CD8-positive, alpha-beta memory T cell (primary cell): Measurements from ENCODE around the gene TMEM200B. TPM values are rescaled to one million over a fixed set of nuclear protein-coding genes. Genes with fewer than 3 reads are reported as not detected.
"Not testable (repeated sequence)": the region's sequence is repeated elsewhere in the genome, so short reads cannot be mapped to it uniquely, and the experiment has no call there.

Source experiments
- CTCF ChIA-PET: fragments of 350-600 bp; sonication (Branson Sonifier 250); formaldehyde crosslinking; loops from one replicate; lab custom pipeline; 2021; ENCODE audit warnings: antibody characterized with exemption; lab: Charles Lee
- POLR2A ChIA-PET: fragments of 350-600 bp; sonication (Branson Sonifier 250); formaldehyde crosslinking; loops from one replicate; lab custom pipeline; 2021; ENCODE audit warnings: antibody characterized with exemption; lab: Charles Lee
- DNase-seq, 5 donors: peaks; one replicate each; pipeline versions ENCODE4 v3.0.0 to v3.0.0-alpha.2; 2020 to 2022; ENCODE audit warnings: mixed read lengths in 1 of 5
- H3K27ac ChIP-seq: one replicate; pipeline ENCODE4 v1.7.0; 2013; ENCODE audit warnings: low read depth, mild to moderate bottlenecking, low read length, moderate library complexity
- H3K27me3 ChIP-seq: 2 replicates; pipeline ENCODE4 v1.7.0; 2013; ENCODE audit warnings: low read length, mild to moderate bottlenecking; ENCODE audit not compliant: insufficient read depth, poor library complexity, severe bottlenecking
- H3K36me3 ChIP-seq: 2 replicates; pipeline ENCODE4 v1.7.0; 2013; ENCODE audit warnings: mild to moderate bottlenecking, low read length, moderate library complexity; ENCODE audit not compliant: insufficient read depth
- H3K4me1 ChIP-seq: 2 replicates; pipeline ENCODE4 v1.7.0; 2013; ENCODE audit warnings: mild to moderate bottlenecking, low read length, moderate library complexity; ENCODE audit not compliant: insufficient read depth
- H3K4me3 ChIP-seq: 2 replicates; pipeline ENCODE4 v1.7.0; 2013; ENCODE audit warnings: mild to moderate bottlenecking, low read length
- H3K9me3 ChIP-seq: 2 replicates; pipeline ENCODE4 v1.7.0; 2013; ENCODE audit warnings: mild to moderate bottlenecking, low read length
- H3K27ac Mint-ChIP-seq, 8 donors: one replicate each; pipeline ENCODE4 v1.8.0; 2020 to 2021; ENCODE audit warnings: mixed read lengths in 8 of 8, mild to moderate bottlenecking in 6 of 8, inconsistent platforms in 3 of 8, moderate library complexity in 3 of 8
- H3K27me3 Mint-ChIP-seq, 2 donors: one replicate each; pipeline ENCODE4 v1.8.0; 2020 to 2021; ENCODE audit warnings: mixed read lengths in 2 of 2, mild to moderate bottlenecking in 1 of 2, moderate library complexity in 1 of 2
- H3K36me3 Mint-ChIP-seq, 3 donors: one replicate each; pipeline ENCODE4 v1.8.0; 2020 to 2021; ENCODE audit warnings: mixed read lengths in 3 of 3, inconsistent platforms in 1 of 3, mild to moderate bottlenecking in 1 of 3
- H3K4me1 Mint-ChIP-seq, 3 donors: one replicate each; pipeline ENCODE4 v1.8.0; 2020 to 2021; ENCODE audit warnings: mixed read lengths in 3 of 3, inconsistent platforms in 1 of 3, mild to moderate bottlenecking in 1 of 3
- H3K4me3 Mint-ChIP-seq, 7 donors: one replicate each; pipeline ENCODE4 v1.8.0; 2020 to 2021; ENCODE audit warnings: mixed read lengths in 7 of 7, mild to moderate bottlenecking in 6 of 7, moderate library complexity in 4 of 7, inconsistent platforms in 2 of 7
- H3K9me3 Mint-ChIP-seq, 5 donors: one replicate each; pipeline ENCODE4 v1.8.0; 2020 to 2022; ENCODE audit warnings: mixed read lengths in 5 of 5, mild to moderate bottlenecking in 3 of 5, moderate library complexity in 2 of 5, inconsistent platforms in 1 of 5
- polyA plus RNA-seq: library from polyadenylated mRNA; unstranded; fragments of 300-500 nt; fragmentation: Illumina TruSeq; gene quantifications from one replicate; pipeline ENCODE4 v1.2.3, GENCODE V29; 2021
- total RNA-seq, 2 experiments: library from RNA; stranded (reverse); gene quantifications; one replicate each; pipeline ENCODE4 v1.2.3, GENCODE V29; 2021

TMEM200B gene
- total and polyA plus RNA-seq, 3 experiments from 2014 or later = 0.12 to 0.38 (median 0.31) TPM

DNA sequence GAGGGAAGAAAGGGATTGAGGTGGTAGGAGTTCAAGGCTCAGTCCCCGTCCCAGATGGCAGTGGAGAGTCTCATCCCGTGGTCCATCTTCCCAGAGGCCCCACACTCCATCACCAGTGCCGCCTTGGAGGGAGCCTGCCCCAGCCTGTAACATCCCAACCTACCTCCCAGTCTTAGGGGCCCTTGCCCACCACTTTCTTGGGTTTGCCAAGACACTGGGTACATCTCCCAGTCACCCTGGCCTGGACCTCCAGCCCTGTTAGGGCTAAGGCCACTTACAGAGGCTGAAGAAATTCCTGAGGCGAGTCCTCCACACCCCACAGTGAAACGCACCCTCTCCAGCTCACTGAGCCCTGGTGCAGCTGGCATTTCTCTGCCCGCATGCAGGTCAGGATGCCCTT lies 3.3 kb downstream of the TMEM200B start:
- Histone ChIP-seq H3K9me3 (no peaks in the 10 kb centered on the region), H3K27ac (no peak overlapping the region), H3K4me3 (no peak overlapping the region), H3K27me3 (peaks cover 8% of the 10 kb centered on the region), H3K4me1 (peaks cover 20% of the 10 kb centered on the region), H3K36me3 (peaks cover 21% of the 10 kb centered on the region)
- POLR2A ChIA-PET = interaction anchor here (0.5 to 5.0 kb wide), 2 partner anchors 61 to 420 kb away, joined by 4 to 15 read pairs; partner anchors contain the start of gene SRSF4
- Mint-ChIP-seq H3K27ac (peak overlapping the region in 1 of 8 donors; percentile 33), H3K4me1 (peaks cover 0 to 19% (median 9%) of the 10 kb centered on the region in 3 donors), H3K36me3 (peaks cover 7 to 45% (median 18%) of the 10 kb centered on the region in 3 donors), H3K27me3 (peaks cover 6 to 14% of the 10 kb centered on the region in 2 donors), H3K4me3 (peak overlapping the region in 6 of 7 donors; percentile 11 to 67 (median 36)), H3K9me3 (no peaks in the 10 kb centered on the region)
- no peak for DNase-seq
- CTCF ChIA-PET = interaction anchor here (1.1 to 2.8 kb wide), 4 partner anchors 11 to 238 kb away, joined by 3 to 10 read pairs (median 4); partner anchors contain the start of gene SRSF4

DNA sequence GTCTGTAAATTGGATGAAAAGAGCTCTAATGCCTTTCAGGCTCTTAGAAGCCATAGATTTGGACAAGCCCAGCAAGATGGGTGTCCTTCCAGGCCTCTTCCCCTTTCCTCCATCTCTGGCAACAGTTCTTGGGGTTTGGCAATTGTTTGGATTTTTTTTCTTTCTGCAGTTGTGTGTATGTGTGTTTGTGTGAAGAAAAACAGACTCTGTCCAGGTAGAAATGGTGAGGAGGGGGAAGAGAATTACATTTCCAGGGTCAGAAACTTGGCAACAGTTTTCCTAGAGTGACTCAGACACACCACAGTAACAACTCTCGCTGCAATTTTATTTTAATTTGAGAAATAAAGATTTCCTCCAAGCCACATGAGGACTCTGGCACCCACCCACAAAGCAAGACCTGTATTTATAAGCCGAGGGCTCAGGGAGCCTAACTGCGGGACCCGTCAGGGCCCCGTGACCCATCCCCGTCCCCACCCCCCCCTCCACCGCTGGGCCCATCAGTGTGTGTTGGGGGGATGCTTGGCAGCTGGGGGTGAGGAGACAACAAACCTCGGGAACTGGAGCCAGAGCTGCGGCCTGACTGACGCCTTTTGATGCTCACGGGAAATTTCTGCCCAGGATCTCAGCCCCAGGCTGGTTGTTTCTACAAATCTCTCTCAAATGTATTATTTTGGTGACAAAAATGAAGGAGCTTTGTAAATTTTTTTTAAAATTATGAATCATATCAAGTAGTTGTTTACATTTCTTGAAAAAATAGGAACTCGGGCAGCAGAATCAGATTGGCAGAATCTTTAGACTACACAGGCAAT lies 4.4 kb downstream of the TMEM200B start:
- Mint-ChIP-seq H3K27ac (peak overlapping the region in 1 of 8 donors; percentile 78), H3K4me1 (peaks cover 0 to 17% (median 7%) of the 10 kb centered on the region in 3 donors), H3K4me3 (peak overlapping the region in 1 of 7 donors; percentile 67), H3K9me3 (no peaks in the 10 kb centered on the region), H3K36me3 (peaks cover 7 to 50% (median 20%) of the 10 kb centered on the region in 3 donors), H3K27me3 (peaks cover 3 to 13% of the 10 kb centered on the region in 2 donors)
- Histone ChIP-seq H3K4me1 (peaks cover 20% of the 10 kb centered on the region), H3K4me3 (no peak overlapping the region), H3K9me3 (no peaks in the 10 kb centered on the region), H3K27ac (no peak overlapping the region), H3K27me3 (peaks cover 8% of the 10 kb centered on the region), H3K36me3 (peaks cover 23% of the 10 kb centered on the region)
- ChIA-PET POLR2A (no interaction called here), CTCF (interaction anchor here (1.6 to 2.8 kb wide), 3 partner anchors 79 to 83 kb away, joined by 4 to 10 read pairs (median 4); no protein-coding TSS in a partner anchor)
- DNase-seq = no peak

DNA sequence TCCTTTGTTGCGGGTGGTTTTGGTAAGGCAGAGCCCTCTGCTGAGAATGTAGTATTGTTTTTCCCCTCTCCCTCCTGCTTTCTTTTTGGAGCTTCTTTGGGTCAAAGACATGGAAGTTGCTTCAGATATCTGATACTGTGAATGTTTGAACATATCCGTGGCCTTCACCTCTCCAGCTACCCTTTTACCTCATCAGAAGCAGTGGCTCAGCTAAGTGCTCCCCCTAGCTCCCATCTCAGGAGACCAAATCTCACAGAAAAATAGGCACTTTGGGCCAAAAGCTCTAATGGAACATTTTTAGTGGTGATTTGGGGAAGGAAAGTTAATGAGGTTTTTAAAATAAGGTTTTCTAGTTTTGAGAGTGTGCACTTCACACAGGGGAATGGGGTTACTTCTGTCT lies 6.3 kb downstream of the TMEM200B start:
- H3K27ac ChIP-seq = no peak overlapping the region
- ChIA-PET POLR2A (interaction anchor here (0.7 kb wide), 1 partner anchor 1345 kb away, joined by 3 read pairs; no protein-coding TSS in a partner anchor), CTCF (interaction anchor here (1.2 to 1.6 kb wide), 2 partner anchors 64 to 81 kb away, joined by 4 to 5 read pairs; partner anchors contain the start of gene SRSF4)
- H3K4me1 ChIP-seq = peaks cover 6% of the 10 kb centered on the region
- DNase-seq = no peak
- no peaks in the 10 kb centered on the region for H3K9me3 ChIP-seq
- no peak overlapping the region for H3K4me3 Mint-ChIP-seq
- H3K4me3 ChIP-seq = no peak overlapping the region
- peaks cover 0 to 7% of the 10 kb centered on the region in 2 donors for H3K27me3 Mint-ChIP-seq
- H3K4me1 Mint-ChIP-seq = peaks cover 1 to 7% (median 2%) of the 10 kb centered on the region in 3 donors
- no peak overlapping the region for H3K27ac Mint-ChIP-seq
- H3K36me3 ChIP-seq = peaks cover 39% of the 10 kb centered on the region
- H3K9me3 Mint-ChIP-seq = no peaks in the 10 kb centered on the region
- no peaks in the 10 kb centered on the region for H3K27me3 ChIP-seq
- peaks cover 13 to 68% (median 25%) of the 10 kb centered on the region in 3 donors for H3K36me3 Mint-ChIP-seq

DNA sequence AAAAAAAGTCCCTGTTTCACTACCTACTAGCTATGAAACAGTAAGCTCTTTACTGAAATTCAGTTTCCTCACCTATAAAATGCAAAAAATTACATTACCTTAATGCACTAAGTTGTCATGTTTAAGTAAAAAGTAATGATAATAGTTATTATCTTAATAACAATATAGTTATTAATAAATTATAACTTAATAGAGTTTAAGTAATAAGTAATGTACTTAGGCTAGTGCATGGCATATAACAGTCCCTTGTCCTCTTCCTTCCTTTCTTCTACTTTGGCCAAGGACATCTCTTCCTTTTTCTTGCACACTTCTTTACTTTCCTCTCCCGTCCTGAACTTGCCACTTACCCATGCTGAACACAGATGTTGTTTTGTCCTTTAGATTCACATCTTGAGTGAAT lies 9.0 kb downstream of the TMEM200B start:
- Mint-ChIP-seq H3K4me1 (peaks cover 0 to 5% (median 0%) of the 10 kb centered on the region in 3 donors), H3K36me3 (peaks cover 16 to 88% (median 33%) of the 10 kb centered on the region in 3 donors), H3K4me3 (no peak overlapping the region), H3K27ac (no peak overlapping the region), H3K27me3 (peaks cover 0 to 2% of the 10 kb centered on the region in 2 donors), H3K9me3 (no peaks in the 10 kb centered on the region)
- no peaks in the 10 kb centered on the region for H3K27me3 ChIP-seq
- peaks cover 59% of the 10 kb centered on the region for H3K36me3 ChIP-seq
- no peak overlapping the region for H3K27ac ChIP-seq
- POLR2A ChIA-PET = no interaction called here
- H3K9me3 ChIP-seq = no peaks in the 10 kb centered on the region
- no peak overlapping the region for H3K4me3 ChIP-seq
- DNase-seq = no peak
- CTCF ChIA-PET = interaction anchor here (0.7 kb wide), 1 partner anchor 1279 kb away, joined by 3 read pairs; no protein-coding TSS in a partner anchor
- no peaks in the 10 kb centered on the region for H3K4me1 ChIP-seq

DNA sequence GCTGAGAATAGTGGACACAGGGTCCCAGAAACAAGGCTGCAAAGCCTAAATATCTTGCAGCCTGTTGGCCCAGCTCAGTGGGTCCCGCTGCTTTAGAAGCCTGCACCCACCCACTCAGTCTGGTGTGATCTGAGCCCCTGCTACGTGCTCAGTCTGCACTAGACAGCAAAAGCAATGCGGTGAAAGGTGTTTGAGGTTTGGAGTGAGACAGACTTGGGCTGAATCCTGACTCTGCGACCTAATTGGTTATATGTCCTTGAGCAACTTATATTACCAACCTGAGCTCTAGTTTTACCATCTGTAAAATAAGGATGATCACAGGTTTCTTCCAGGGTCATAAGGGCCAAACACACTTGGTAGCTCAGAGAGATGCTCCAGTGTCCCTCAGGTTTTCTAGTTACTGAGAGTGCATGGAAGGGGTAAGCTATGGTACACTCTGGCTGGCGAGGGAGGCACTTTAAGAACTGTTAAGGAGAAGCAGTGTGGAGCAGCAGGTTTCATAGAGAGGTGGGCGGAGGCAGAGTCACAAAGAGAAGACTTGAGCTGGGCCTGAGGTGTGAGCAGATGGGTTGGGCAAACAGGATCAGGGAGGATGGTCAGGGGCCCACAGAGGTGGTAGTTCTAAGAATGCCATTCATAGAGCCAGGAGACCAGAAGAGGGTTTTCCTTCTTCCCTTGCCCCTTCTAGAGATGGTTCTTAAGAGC lies 10.1 kb downstream of the TMEM200B start:
- no peaks in the 10 kb centered on the region for H3K27me3 ChIP-seq
- H3K27me3 Mint-ChIP-seq = peaks cover 0 to 2% of the 10 kb centered on the region in 2 donors
- H3K36me3 ChIP-seq = peaks cover 65% of the 10 kb centered on the region
- no peak overlapping the region for H3K27ac ChIP-seq
- no peak overlapping the region for H3K4me3 Mint-ChIP-seq
- H3K4me3 ChIP-seq = no peak overlapping the region
- no peak for DNase-seq
- H3K4me1 ChIP-seq = no peaks in the 10 kb centered on the region
- ChIA-PET POLR2A (interaction anchor here (0.5 kb wide), 1 partner anchor 855 kb away, joined by 3 read pairs; no protein-coding TSS in a partner anchor), CTCF (interaction anchor here (1.1 to 2.0 kb wide), 2 partner anchors 8 to 236 kb away, joined by 3 to 7 read pairs; no protein-coding TSS in a partner anchor)
- H3K27ac Mint-ChIP-seq = peak overlapping the region in 1 of 8 donors; percentile 28
- H3K9me3 ChIP-seq = no peaks in the 10 kb centered on the region
- peaks cover 16 to 87% (median 29%) of the 10 kb centered on the region in 3 donors for H3K36me3 Mint-ChIP-seq
- H3K4me1 Mint-ChIP-seq = peaks cover 0 to 5% (median 0%) of the 10 kb centered on the region in 3 donors
- no peaks in the 10 kb centered on the region for H3K9me3 Mint-ChIP-seq

DNA sequence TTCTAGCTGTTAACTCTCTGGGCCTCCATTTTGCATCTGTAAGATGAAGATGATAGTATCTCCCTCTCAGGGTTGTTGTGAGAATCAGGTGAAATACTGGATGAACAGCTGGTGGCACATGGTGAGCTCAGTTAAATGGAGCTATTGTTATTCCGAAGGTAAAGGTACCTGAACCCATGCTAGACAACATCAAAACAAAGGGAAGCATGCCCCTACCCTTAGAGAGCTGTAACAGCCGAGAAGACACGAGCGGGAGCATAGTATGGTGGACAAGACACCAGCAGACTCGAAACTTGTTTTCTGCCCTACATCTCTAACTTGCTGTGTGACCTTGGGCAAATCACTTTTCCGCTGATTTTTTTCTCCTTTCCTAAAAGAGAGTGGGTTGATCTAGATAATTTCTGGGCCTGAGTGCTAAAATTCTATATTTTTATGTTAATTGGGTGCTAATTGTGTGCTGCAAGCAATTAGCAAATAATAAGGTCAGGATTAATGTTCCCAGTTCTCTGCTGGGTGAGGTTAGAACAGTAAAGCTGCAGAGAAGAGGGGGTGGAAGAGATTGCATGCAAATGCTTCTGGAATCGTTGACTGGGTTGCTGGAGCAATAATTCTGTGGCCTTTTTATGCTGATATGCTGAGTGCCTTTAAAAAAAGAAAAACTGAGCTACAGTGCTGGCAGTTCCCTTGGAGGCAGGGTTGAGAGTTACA lies 10.8 kb downstream of the TMEM200B start:
- Histone ChIP-seq H3K27me3 (no peaks in the 10 kb centered on the region), H3K4me3 (no peak overlapping the region), H3K27ac (no peak overlapping the region), H3K4me1 (no peaks in the 10 kb centered on the region), H3K9me3 (no peaks in the 10 kb centered on the region), H3K36me3 (peaks cover 62% of the 10 kb centered on the region)
- no peak for DNase-seq
- Mint-ChIP-seq H3K27me3 (peaks cover 0 to 2% of the 10 kb centered on the region in 2 donors), H3K4me1 (peaks cover 0 to 5% (median 0%) of the 10 kb centered on the region in 3 donors), H3K4me3 (no peak overlapping the region), H3K9me3 (no peaks in the 10 kb centered on the region), H3K27ac (no peak overlapping the region), H3K36me3 (peaks cover 16 to 85% (median 27%) of the 10 kb centered on the region in 3 donors)
- ChIA-PET CTCF (interaction anchor here (1.1 to 2.0 kb wide), 2 partner anchors 9 to 236 kb away, joined by 3 to 7 read pairs; no protein-coding TSS in a partner anchor), POLR2A (interaction anchor here (0.5 kb wide), 1 partner anchor 854 kb away, joined by 3 read pairs; no protein-coding TSS in a partner anchor)

DNA sequence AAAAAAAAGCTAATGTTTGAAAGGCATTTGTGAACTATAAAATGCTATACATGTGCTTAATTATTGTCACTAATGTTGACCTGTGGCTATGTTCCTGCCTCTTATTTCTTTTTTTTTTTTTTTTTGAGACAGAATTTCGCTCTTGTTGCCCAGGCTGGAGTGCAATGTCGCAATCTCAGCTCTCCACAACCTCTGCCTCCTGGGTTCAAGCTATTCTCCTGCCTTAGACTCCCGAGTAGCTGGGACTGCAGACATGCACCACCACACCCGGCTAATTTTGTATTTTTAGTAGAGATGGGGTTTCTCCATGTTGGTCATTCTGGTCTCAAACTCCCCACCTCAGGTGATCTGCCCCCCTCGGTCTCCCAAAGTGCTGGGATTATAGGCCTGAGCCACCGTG lies 15.7 kb downstream of the TMEM200B start:
- H3K4me1 Mint-ChIP-seq, H3K27me3 Mint-ChIP-seq, H3K27ac ChIP-seq, H3K27ac Mint-ChIP-seq, H3K9me3 ChIP-seq, H3K27me3 ChIP-seq, H3K4me3 Mint-ChIP-seq, H3K9me3 Mint-ChIP-seq, DNase-seq, H3K4me1 ChIP-seq, H3K4me3 ChIP-seq, CTCF ChIA-PET, POLR2A ChIA-PET: not testable (repeated sequence)
- peaks cover 9 to 72% (median 19%) of the 10 kb centered on the region in 3 donors for H3K36me3 Mint-ChIP-seq
- H3K36me3 ChIP-seq = peaks cover 39% of the 10 kb centered on the region
